Coronary artery (tissue), 2 donors: ENCODE data around the gene KRT38.

Experiments
- DNase-seq: peaks from one replicate; pipeline ENCODE4 v3.0.0-alpha.2; 2017; ENCODE audit warnings: low spot score
- H3K27ac ChIP-seq, 2 donors: fragments of 200-600 bp; sonication (generic); one replicate each; pipeline ENCODE4 v1.5.1; 2016 to 2019
- H3K4me3 ChIP-seq: fragments of 200-600 bp; sonication (generic); 2 replicates; pipeline ENCODE4 v1.5.1; 2016; ENCODE audit warnings: mild to moderate bottlenecking, moderate library complexity
- CTCF ChIP-seq: fragments of 200-600 bp; sonication (generic); IDR thresholded peaks from one replicate; pipeline ENCODE4 v1.5.1; 2019; ENCODE audit warnings: antibody characterized with exemption

KRT38 gene

GRCh38 chr17:41483531-41483930 is 42.7 kb upstream of the KRT38 start:
- no peak for TF ChIP-seq CTCF
- DNase-seq = no peak
- Histone ChIP-seq H3K4me3 (no peak overlapping the region), H3K27ac (no peak overlapping the region)

GRCh38 chr17:41481036-41481435 is 40.3 kb upstream of the KRT38 start, which contains the start of gene KRT35:
Gene KRT35 (minus strand): TSS chr17:41481151. CDS start chr17:41481097, 54 bp downstream.
- TF ChIP-seq CTCF = no peak
- no peak for DNase-seq
- Histone ChIP-seq H3K4me3 (no peak within 1 kb of the TSS), H3K27ac (no peak within 1 kb of the TSS)

GRCh38 chr17:41480581-41480980 is 39.8 kb upstream of the KRT38 start:
- no peak overlapping the region for H3K4me3 ChIP-seq
- no peak for DNase-seq
- TF ChIP-seq CTCF = no peak

GRCh38 chr17:41480136-41480535 is 39.4 kb upstream of the KRT38 start:
- Histone ChIP-seq H3K4me3 (no peak overlapping the region), H3K27ac (no peak overlapping the region)
- TF ChIP-seq CTCF = no peak
- DNase-seq = no peak

More at GRCh38 chr17:41480581-41480980, 39.8 kb upstream of the KRT38 start:
- H3K27ac ChIP-seq = no peak overlapping the region

- DNase-seq = no peak
- no peak for TF ChIP-seq CTCF
- Histone ChIP-seq H3K27ac (no peak overlapping the region), H3K4me3 (no peak overlapping the region)
Measured at GRCh38 chr17:41478237-41478636, 37.5 kb upstream of the KRT38 start.

GRCh38 chr17:41476866-41477815 is 36.4 kb upstream of the KRT38 start:
- H3K27ac ChIP-seq = no peak overlapping the region
- TF ChIP-seq CTCF = no peak
- no peak overlapping the region for H3K4me3 ChIP-seq
- DNase-seq = no peak

- Histone ChIP-seq H3K27ac (no peak overlapping the region), H3K4me3 (no peak overlapping the region)
- no peak for TF ChIP-seq CTCF
- no peak for DNase-seq
Measured at GRCh38 chr17:41475421-41475820, 34.6 kb upstream of the KRT38 start.
